IMR-90 (cell line): Measurements from ENCODE around the gene LARP7. TPM values are rescaled to one million over a fixed set of nuclear protein-coding genes. Genes with fewer than 3 reads are reported as not detected.

ENCODE experiments used
- ATAC-seq: fragments of 200-7000 bp; cut with Tn5 transposase; 2 replicates; pipeline ENCODE4 v1.9.1; 2020; ENCODE audit warnings: low read depth, mild to moderate bottlenecking, moderate library complexity
- BruUV-seq: library from RNA; stranded (reverse); fragments of 400-500 nt; replicated peaks from 2 replicates; lab custom pipeline; 2021; lab: Mats Ljungman, UMichigan
- CTCF ChIA-PET: fragments of 300-600 bp; formaldehyde crosslinking; extraction: SDS; loops from one replicate; lab custom pipeline; 2021; ENCODE audit warnings: antibody characterized with exemption; lab: Yijun Ruan, JAX
- POLR2A ChIA-PET: fragments of 300-600 bp; sonication (Branson Sonifier 250); formaldehyde crosslinking; loops from one replicate; lab custom pipeline; 2022; ENCODE audit warnings: antibody characterized with exemption; ENCODE audit not compliant: unreplicated experiment; lab: Charles Lee
- DNase-seq: peaks from one replicate; pipeline ENCODE4 v3.0.0; 2013
- H2AFZ ChIP-seq: replicated peaks from 2 replicates; pipeline ENCODE3; 2013; ENCODE audit warnings: low read length, mild to moderate bottlenecking; ENCODE audit not compliant: poor library complexity
- H2AK5ac ChIP-seq: 2 replicates; pipeline ENCODE4 v1.6.1; 2013; ENCODE audit warnings: low read depth, low read length, inconsistent platforms
- H2AK9ac ChIP-seq: replicated peaks from 2 replicates; pipeline ENCODE3; 2013; ENCODE audit warnings: mild to moderate bottlenecking, low read depth, low read length, moderate library complexity; ENCODE audit not compliant: poor library complexity
- H2BK120ac ChIP-seq: 2 replicates; pipeline ENCODE4 v1.6.1; 2013; ENCODE audit warnings: low read depth, low read length, inconsistent platforms
- H2BK15ac ChIP-seq: 3 replicates; pipeline ENCODE4 v1.6.1; 2013; ENCODE audit warnings: low read depth, low read length, inconsistent platforms
- H2BK20ac ChIP-seq: 2 replicates; pipeline ENCODE4 v1.6.1; 2013; ENCODE audit warnings: low read depth, mild to moderate bottlenecking, inconsistent platforms, low read length, moderate library complexity
- H2BK5ac ChIP-seq: 2 replicates; pipeline ENCODE4 v1.6.1; 2013; ENCODE audit warnings: mild to moderate bottlenecking, low read depth, low read length, inconsistent platforms; ENCODE audit not compliant: poor library complexity, severe bottlenecking
- H3K14ac ChIP-seq: replicated peaks from 2 replicates; pipeline ENCODE4 v1.6.1; 2013; ENCODE audit warnings: low read depth, low read length, inconsistent platforms
- H3K18ac ChIP-seq: 2 replicates; pipeline ENCODE4 v1.6.1; 2013; ENCODE audit warnings: low read depth, low read length, control low read depth
- H3K23ac ChIP-seq: 2 replicates; pipeline ENCODE4 v1.6.1; 2013; ENCODE audit warnings: low read depth, low read length, inconsistent platforms
- H3K27ac ChIP-seq: 2 replicates; pipeline ENCODE4 v1.5.1; 2013; ENCODE audit warnings: mild to moderate bottlenecking, control low read depth, low read length; ENCODE audit not compliant: insufficient read depth
- H3K27me3 ChIP-seq: 2 replicates; pipeline ENCODE4 v1.6.1; 2013; ENCODE audit warnings: low read length; ENCODE audit not compliant: control insufficient read depth, insufficient read depth
- H3K36me3 ChIP-seq: 2 replicates; pipeline ENCODE4 v1.6.1; 2013; ENCODE audit warnings: low read length, mixed read lengths; ENCODE audit not compliant: control insufficient read depth, insufficient read depth
- H3K4ac ChIP-seq: 2 replicates; pipeline ENCODE4 v1.6.1; 2013; ENCODE audit warnings: low read depth, low read length, inconsistent platforms
- H3K4me1 ChIP-seq: 2 replicates; pipeline ENCODE4 v1.6.1; 2013; ENCODE audit warnings: low read length, mixed read lengths; ENCODE audit not compliant: control insufficient read depth, insufficient read depth
- H3K4me2 ChIP-seq: 2 replicates; pipeline ENCODE4 v1.6.1; 2013; ENCODE audit warnings: low read depth, mild to moderate bottlenecking, control low read depth, low read length, moderate library complexity
- H3K4me3 ChIP-seq: 2 replicates; pipeline ENCODE4 v1.5.1; 2013; ENCODE audit warnings: low read depth, mild to moderate bottlenecking, control low read depth, low read length, moderate library complexity; ENCODE audit not compliant: insufficient read depth
- H3K56ac ChIP-seq: 2 replicates; pipeline ENCODE4 v1.6.1; 2013; ENCODE audit warnings: low read length, inconsistent platforms; ENCODE audit not compliant: insufficient read depth; ENCODE audit errors: extremely low read depth
- H3K79me1 ChIP-seq, 2 experiments: 2 replicates each; pipeline ENCODE4 v1.6.1; 2013; ENCODE audit warnings: low read length in 2 of 2, inconsistent platforms in 1 of 2, low read depth in 1 of 2
- H3K9ac ChIP-seq: 2 replicates; pipeline ENCODE4 v1.6.1; 2013; ENCODE audit warnings: low read depth, low read length, control low read depth
- H3K9me1 ChIP-seq: 2 replicates; pipeline ENCODE4 v1.6.1; 2013; ENCODE audit warnings: low read length, inconsistent platforms; ENCODE audit not compliant: insufficient read depth
- H3K9me3 ChIP-seq: 2 replicates; pipeline ENCODE4 v1.6.1; 2013; ENCODE audit warnings: low read length; ENCODE audit not compliant: control insufficient read depth, insufficient read depth
- H4K20me1 ChIP-seq: 2 replicates; pipeline ENCODE4 v1.6.1; 2013; ENCODE audit warnings: low read length, inconsistent platforms; ENCODE audit not compliant: insufficient read depth
- H4K5ac ChIP-seq: 2 replicates; pipeline ENCODE4 v1.6.1; 2013; ENCODE audit warnings: mild to moderate bottlenecking, low read depth, low read length, control low read depth
- H4K8ac ChIP-seq, 2 experiments: 2 replicates each; pipeline ENCODE4 v1.6.1; 2013; ENCODE audit warnings: low read depth in 2 of 2, low read length in 2 of 2, control low read depth in 1 of 2, inconsistent platforms in 1 of 2
- H4K91ac ChIP-seq: 2 replicates; pipeline ENCODE4 v1.6.1; 2013; ENCODE audit warnings: low read depth, low read length, inconsistent platforms; ENCODE audit not compliant: insufficient read depth
- CHD1 ChIP-seq: IDR thresholded peaks from 2 replicates; pipeline ENCODE4 v1.6.1; 2012; ENCODE audit warnings: low read depth, low read length, improper control_type of control experiment
- FOS ChIP-seq: fragments of 150-350 bp; IDR thresholded peaks from 2 replicates; pipeline ENCODE4 v1.6.1; 2016; ENCODE audit warnings: low read depth, low read length
- NFE2L2 ChIP-seq: fragments of 150-350 bp; IDR thresholded peaks from 2 replicates; pipeline ENCODE4 v1.6.1; 2016; ENCODE audit warnings: low read depth, mild to moderate bottlenecking, low read length
- RAD21 ChIP-seq: IDR thresholded peaks from 2 replicates; pipeline ENCODE4 v1.6.1; 2012; ENCODE audit warnings: low read length, improper control_type of control experiment
- RCOR1 ChIP-seq: IDR thresholded peaks from 2 replicates; pipeline ENCODE4 v1.6.1; 2012; ENCODE audit warnings: mild to moderate bottlenecking, low read length, improper control_type of control experiment; ENCODE audit not compliant: insufficient replicate concordance
- WGBS, 2 experiments: methylation state at CpG; one replicate each; pipeline versions ENCODE4 v1.1.5 to v1.1.7; 2013; ENCODE audit warnings: missing lambda C conversion rate in 2 of 2; ENCODE audit not compliant: insufficient read length in 1 of 2; ENCODE audit errors: extremely low coverage in 2 of 2; 5-methylcytosine and 5-hydroxymethylcytosine counted together
- dilution Hi-C: fragments of 300-500 bp; cut with HindIII; formaldehyde crosslinking; loops from one replicate; pipeline ENCODE4 v1.14.3; 2018; ENCODE audit warnings: low sequenced_read_pairs; ENCODE audit not compliant: unreplicated experiment
- in situ Hi-C: fragments of 300-500 bp; cut with MboI; formaldehyde crosslinking; loops from 3 replicates; pipeline ENCODE4 v1.14.3; 2019; ENCODE audit warnings: low sequenced_read_pairs, inconsistent platforms, mixed read lengths
- intact Hi-C: fragments of 100-400 bp; cut with micrococcal nuclease; formaldehyde crosslinking; loops from 2 replicates; pipeline ENCODE4 v1.10.0; 2022
- polyA plus RNA-seq, 3 experiments: library from polyadenylated mRNA; depleted of rRNA; stranded (reverse); fragments of >200 nt; gene quantifications; 2 replicates each; pipeline ENCODE4 v1.2.3, GENCODE V29; 2012; ENCODE audit warnings: low replicate concordance in 1 of 3
- total RNA-seq: library from RNA; depleted of rRNA; stranded (reverse); fragments of >200 nt; gene quantifications from 2 replicates; pipeline ENCODE4 v1.2.3, GENCODE V29; 2012
- TF ChIP-seq, protein P1 (sequence below): fragments of 150-350 bp; IDR thresholded peaks from 2 replicates; pipeline ENCODE4 v1.6.1; 2016; ENCODE audit warnings: low read depth, mild to moderate bottlenecking, low read length, moderate library complexity, borderline replicate concordance

LARP7 gene
- total and polyA plus RNA-seq, 2 of the 4 experiments (the other 2 are of a cell fraction) = 5.9 to 15.3 TPM

DNA sequence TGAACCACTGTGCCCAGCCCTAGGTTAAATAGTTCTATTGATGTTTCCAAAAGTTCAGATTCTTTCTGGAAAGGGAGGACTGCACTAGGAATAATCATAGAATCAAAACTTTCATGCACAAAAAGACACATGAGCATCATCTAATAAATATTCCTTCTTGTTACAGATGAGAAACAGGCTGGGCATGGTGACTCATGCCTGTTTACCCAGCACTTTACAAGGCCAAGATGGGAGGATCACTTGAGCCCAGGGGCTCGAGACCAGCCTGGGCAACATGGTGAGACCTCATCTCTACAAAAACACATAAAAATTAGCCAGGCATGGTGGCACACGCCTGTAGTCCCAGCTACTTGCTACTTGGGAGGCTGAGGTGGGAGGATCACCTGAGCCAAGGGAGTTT lies 27.7 kb downstream of the LARP7 start:
- no peak overlapping the region for H2AFZ ChIP-seq
- H3K18ac ChIP-seq = no peak overlapping the region
- H4K20me1 ChIP-seq = no peaks in the 10 kb centered on the region
- H2BK20ac ChIP-seq = no peak overlapping the region
- no peaks in the 10 kb centered on the region for H3K27me3 ChIP-seq
- H2AK5ac ChIP-seq = no peak overlapping the region
- no peaks in the 10 kb centered on the region for H3K4me1 ChIP-seq
- WGBS, 2 experiments = no CpG with 5 or more reads among the region's 2 CpGs
- no peak overlapping the region for H3K27ac ChIP-seq
- no peaks in the 10 kb centered on the region for H3K9me3 ChIP-seq
- ChIA-PET CTCF (interaction anchor here (0.7 kb wide), 1 partner anchor 101 kb away, joined by 3 read pairs; no protein-coding TSS in a partner anchor), POLR2A (no interaction called here)
- no peak overlapping the region for H2BK5ac ChIP-seq
- ATAC-seq = no peak
- no peak overlapping the region for H3K14ac ChIP-seq
- H2BK120ac ChIP-seq = no peak overlapping the region
- no peak overlapping the region for H2BK15ac ChIP-seq
- no peak overlapping the region for H2AK9ac ChIP-seq
- H3K79me1 ChIP-seq = no peaks in the 10 kb centered on the region
- no peak overlapping the region for H3K23ac ChIP-seq
- TF ChIP-seq FOS (no peak), RAD21 (no peak), RCOR1 (no peak), NFE2L2 (no peak), CHD1 (no peak)
- TF ChIP-seq, protein P1, sequence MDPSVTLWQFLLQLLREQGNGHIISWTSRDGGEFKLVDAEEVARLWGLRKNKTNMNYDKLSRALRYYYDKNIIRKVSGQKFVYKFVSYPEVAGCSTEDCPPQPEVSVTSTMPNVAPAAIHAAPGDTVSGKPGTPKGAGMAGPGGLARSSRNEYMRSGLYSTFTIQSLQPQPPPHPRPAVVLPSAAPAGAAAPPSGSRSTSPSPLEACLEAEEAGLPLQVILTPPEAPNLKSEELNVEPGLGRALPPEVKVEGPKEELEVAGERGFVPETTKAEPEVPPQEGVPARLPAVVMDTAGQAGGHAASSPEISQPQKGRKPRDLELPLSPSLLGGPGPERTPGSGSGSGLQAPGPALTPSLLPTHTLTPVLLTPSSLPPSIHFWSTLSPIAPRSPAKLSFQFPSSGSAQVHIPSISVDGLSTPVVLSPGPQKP = no peak
- in situ Hi-C loops (no loop called here), intact Hi-C loops (no loop called here), dilution Hi-C loops (no loop called here)
- H3K4me3 ChIP-seq = no peak overlapping the region
- no peak overlapping the region for H4K5ac ChIP-seq
- no peaks in the 10 kb centered on the region for H3K9me1 ChIP-seq
- no TSS peak for BruUV-seq
- H3K4ac ChIP-seq = no peak overlapping the region
- H3K4me2 ChIP-seq = no peak overlapping the region
- no peaks in the 10 kb centered on the region for H3K36me3 ChIP-seq
- peak; percentile 6 for DNase-seq
- H4K91ac ChIP-seq = no peak overlapping the region
- H3K9ac ChIP-seq = no peak overlapping the region
- H3K56ac ChIP-seq = no peak overlapping the region
- no peak overlapping the region for H4K8ac ChIP-seq
